ENCODE data around the gene APC2.

GRCh38 chr19:1486720-1487575, 37.0 kb downstream of the APC2 start:
- TF ChIP-seq CTCF (IDR thresholded peaks at IDR 0.05) = no peak
- no peak for TF ChIP-seq POLR2A (IDR thresholded peaks at IDR 0.05)
- no peak for TF ChIP-seq EP300 (IDR thresholded peaks at IDR 0.05)

Data from ovary (tissue), 3 donors.